HepG2 (cell line): ENCODE results near the gene SMARCA5.

Experiments used
- BCL6 ChIP-seq: IDR thresholded peaks from 2 replicates; pipeline ENCODE4 v1.6.1; 2016; ENCODE audit warnings: missing genetic modification reagents, missing compliant biosample characterization
- HOXA3 ChIP-seq: sonication (generic); formaldehyde crosslinking; IDR thresholded peaks from 2 replicates; pipeline ENCODE4 v1.5.0; 2020; ENCODE audit warnings: missing genetic modification reagents
- KAT7 ChIP-seq: IDR thresholded peaks from 2 replicates; pipeline ENCODE4 v1.6.1; 2018; ENCODE audit warnings: borderline replicate concordance, missing compliant biosample characterization
- KLF12 ChIP-seq: sonication (generic); formaldehyde crosslinking; IDR thresholded peaks from 2 replicates; pipeline ENCODE4 v1.4.0; 2020; ENCODE audit warnings: missing genetic modification reagents, borderline replicate concordance
- KLF9 ChIP-seq: IDR thresholded peaks from 2 replicates; pipeline ENCODE4 v1.6.1; 2016; ENCODE audit warnings: low read depth
- POLR2A ChIP-seq, 2 experiments: IDR thresholded peaks; 2 replicates each; pipeline ENCODE4 v1.6.1; 2011; ENCODE audit warnings: low read depth in 2 of 2, low read length in 2 of 2, mild to moderate bottlenecking in 1 of 2, moderate library complexity in 1 of 2; ENCODE audit not compliant: insufficient read depth in 1 of 2
- POLR2AphosphoS5 ChIP-seq: IDR thresholded peaks from 2 replicates; pipeline ENCODE4 v1.6.1; 2012; ENCODE audit warnings: low read depth, low read length
- TF ChIP-seq, protein P1 (sequence below): sonication (generic); formaldehyde crosslinking; IDR thresholded peaks from 2 replicates; pipeline ENCODE4 v1.4.0; 2020; ENCODE audit warnings: mild to moderate bottlenecking, missing genetic modification reagents, borderline replicate concordance
- TF ChIP-seq, protein P2 (sequence below): sonication (generic); formaldehyde crosslinking; IDR thresholded peaks from 2 replicates; pipeline ENCODE4 v1.4.0; 2020; ENCODE audit warnings: missing genetic modification reagents
- TF ChIP-seq, protein P3 (sequence below), 2 experiments: sonication (generic) in 1 of 2; formaldehyde crosslinking in 1 of 2; IDR thresholded peaks; 2 replicates each; pipeline versions ENCODE4 v1.6.1 to v1.9.0; 2014 to 2022; ENCODE audit warnings: antibody characterized with exemption in 1 of 2, borderline replicate concordance in 1 of 2, inconsistent platforms in 1 of 2, low read depth in 1 of 2, missing genetic modification reagents in 1 of 2
- TF ChIP-seq, protein P4 (sequence below): sonication (generic); formaldehyde crosslinking; IDR thresholded peaks from 2 replicates; pipeline ENCODE4 v1.4.0; 2020; ENCODE audit warnings: missing genetic modification reagents
- TF ChIP-seq, protein P5 (sequence below): IDR thresholded peaks from 2 replicates; pipeline ENCODE4 v1.6.1; 2016; ENCODE audit warnings: control low read depth

DNA sequence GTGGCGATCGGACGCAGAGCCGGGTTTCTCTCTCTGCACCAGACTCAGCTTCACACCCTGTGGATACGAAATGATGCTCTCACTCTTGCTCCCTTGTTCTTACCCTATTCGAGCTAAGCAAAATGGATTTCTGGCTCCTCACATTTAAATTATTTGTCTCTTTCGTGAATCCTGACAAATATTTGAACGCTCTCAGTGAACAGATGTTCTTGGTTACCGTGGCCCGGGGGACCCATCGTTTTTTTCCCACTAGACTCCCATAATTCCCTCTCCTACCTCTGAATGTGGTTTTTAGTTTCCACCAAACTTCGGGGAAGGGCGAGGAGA lies 630 bp downstream of the SMARCA5 start:
- TF ChIP-seq, protein P1, sequence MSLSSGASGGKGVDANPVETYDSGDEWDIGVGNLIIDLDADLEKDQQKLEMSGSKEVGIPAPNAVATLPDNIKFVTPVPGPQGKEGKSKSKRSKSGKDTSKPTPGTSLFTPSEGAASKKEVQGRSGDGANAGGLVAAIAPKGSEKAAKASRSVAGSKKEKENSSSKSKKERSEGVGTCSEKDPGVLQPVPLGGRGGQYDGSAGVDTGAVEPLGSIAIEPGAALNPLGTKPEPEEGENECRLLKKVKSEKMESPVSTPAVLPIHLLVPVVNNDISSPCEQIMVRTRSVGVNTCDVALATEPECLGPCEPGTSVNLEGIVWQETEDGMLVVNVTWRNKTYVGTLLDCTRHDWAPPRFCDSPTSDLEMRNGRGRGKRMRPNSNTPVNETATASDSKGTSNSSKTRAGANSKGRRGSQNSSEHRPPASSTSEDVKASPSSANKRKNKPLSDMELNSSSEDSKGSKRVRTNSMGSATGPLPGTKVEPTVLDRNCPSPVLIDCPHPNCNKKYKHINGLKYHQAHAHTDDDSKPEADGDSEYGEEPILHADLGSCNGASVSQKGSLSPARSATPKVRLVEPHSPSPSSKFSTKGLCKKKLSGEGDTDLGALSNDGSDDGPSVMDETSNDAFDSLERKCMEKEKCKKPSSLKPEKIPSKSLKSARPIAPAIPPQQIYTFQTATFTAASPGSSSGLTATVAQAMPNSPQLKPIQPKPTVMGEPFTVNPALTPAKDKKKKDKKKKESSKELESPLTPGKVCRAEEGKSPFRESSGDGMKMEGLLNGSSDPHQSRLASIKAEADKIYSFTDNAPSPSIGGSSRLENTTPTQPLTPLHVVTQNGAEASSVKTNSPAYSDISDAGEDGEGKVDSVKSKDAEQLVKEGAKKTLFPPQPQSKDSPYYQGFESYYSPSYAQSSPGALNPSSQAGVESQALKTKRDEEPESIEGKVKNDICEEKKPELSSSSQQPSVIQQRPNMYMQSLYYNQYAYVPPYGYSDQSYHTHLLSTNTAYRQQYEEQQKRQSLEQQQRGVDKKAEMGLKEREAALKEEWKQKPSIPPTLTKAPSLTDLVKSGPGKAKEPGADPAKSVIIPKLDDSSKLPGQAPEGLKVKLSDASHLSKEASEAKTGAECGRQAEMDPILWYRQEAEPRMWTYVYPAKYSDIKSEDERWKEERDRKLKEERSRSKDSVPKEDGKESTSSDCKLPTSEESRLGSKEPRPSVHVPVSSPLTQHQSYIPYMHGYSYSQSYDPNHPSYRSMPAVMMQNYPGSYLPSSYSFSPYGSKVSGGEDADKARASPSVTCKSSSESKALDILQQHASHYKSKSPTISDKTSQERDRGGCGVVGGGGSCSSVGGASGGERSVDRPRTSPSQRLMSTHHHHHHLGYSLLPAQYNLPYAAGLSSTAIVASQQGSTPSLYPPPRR (CRISPR knock-in tag): no peak
- TF ChIP-seq, protein P2, sequence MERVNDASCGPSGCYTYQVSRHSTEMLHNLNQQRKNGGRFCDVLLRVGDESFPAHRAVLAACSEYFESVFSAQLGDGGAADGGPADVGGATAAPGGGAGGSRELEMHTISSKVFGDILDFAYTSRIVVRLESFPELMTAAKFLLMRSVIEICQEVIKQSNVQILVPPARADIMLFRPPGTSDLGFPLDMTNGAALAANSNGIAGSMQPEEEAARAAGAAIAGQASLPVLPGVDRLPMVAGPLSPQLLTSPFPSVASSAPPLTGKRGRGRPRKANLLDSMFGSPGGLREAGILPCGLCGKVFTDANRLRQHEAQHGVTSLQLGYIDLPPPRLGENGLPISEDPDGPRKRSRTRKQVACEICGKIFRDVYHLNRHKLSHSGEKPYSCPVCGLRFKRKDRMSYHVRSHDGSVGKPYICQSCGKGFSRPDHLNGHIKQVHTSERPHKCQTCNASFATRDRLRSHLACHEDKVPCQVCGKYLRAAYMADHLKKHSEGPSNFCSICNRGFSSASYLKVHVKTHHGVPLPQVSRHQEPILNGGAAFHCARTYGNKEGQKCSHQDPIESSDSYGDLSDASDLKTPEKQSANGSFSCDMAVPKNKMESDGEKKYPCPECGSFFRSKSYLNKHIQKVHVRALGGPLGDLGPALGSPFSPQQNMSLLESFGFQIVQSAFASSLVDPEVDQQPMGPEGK (CRISPR knock-in tag): no peak
- TF ChIP-seq, protein P3, sequence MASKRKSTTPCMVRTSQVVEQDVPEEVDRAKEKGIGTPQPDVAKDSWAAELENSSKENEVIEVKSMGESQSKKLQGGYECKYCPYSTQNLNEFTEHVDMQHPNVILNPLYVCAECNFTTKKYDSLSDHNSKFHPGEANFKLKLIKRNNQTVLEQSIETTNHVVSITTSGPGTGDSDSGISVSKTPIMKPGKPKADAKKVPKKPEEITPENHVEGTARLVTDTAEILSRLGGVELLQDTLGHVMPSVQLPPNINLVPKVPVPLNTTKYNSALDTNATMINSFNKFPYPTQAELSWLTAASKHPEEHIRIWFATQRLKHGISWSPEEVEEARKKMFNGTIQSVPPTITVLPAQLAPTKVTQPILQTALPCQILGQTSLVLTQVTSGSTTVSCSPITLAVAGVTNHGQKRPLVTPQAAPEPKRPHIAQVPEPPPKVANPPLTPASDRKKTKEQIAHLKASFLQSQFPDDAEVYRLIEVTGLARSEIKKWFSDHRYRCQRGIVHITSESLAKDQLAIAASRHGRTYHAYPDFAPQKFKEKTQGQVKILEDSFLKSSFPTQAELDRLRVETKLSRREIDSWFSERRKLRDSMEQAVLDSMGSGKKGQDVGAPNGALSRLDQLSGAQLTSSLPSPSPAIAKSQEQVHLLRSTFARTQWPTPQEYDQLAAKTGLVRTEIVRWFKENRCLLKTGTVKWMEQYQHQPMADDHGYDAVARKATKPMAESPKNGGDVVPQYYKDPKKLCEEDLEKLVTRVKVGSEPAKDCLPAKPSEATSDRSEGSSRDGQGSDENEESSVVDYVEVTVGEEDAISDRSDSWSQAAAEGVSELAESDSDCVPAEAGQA (IDR thresholded peaks at IDR 0.05; ENCODE audit: low read depth): no peak
- TF ChIP-seq, protein P3 (CRISPR knock-in tag; IDR thresholded peaks at IDR 0.05; ENCODE audit: borderline replicate concordance): no peak
- no peak for TF ChIP-seq POLR2AphosphoS5
- TF ChIP-seq, protein P4, sequence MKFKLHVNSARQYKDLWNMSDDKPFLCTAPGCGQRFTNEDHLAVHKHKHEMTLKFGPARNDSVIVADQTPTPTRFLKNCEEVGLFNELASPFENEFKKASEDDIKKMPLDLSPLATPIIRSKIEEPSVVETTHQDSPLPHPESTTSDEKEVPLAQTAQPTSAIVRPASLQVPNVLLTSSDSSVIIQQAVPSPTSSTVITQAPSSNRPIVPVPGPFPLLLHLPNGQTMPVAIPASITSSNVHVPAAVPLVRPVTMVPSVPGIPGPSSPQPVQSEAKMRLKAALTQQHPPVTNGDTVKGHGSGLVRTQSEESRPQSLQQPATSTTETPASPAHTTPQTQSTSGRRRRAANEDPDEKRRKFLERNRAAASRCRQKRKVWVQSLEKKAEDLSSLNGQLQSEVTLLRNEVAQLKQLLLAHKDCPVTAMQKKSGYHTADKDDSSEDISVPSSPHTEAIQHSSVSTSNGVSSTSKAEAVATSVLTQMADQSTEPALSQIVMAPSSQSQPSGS (CRISPR knock-in tag): no peak
- no peak for TF ChIP-seq BCL6 (CRISPR knock-in tag)
- TF ChIP-seq KLF9 (CRISPR knock-in tag): no peak
- TF ChIP-seq POLR2A (IDR thresholded peaks at IDR 0.05; ENCODE audit: insufficient read depth in 1 of 2, low read depth in 2 of 2, low read length in 2 of 2): no peak
- TF ChIP-seq KAT7: no peak
- no peak for TF ChIP-seq KLF12 (CRISPR knock-in tag)
- no peak for TF ChIP-seq HOXA3 (CRISPR knock-in tag)
- TF ChIP-seq, protein P5, sequence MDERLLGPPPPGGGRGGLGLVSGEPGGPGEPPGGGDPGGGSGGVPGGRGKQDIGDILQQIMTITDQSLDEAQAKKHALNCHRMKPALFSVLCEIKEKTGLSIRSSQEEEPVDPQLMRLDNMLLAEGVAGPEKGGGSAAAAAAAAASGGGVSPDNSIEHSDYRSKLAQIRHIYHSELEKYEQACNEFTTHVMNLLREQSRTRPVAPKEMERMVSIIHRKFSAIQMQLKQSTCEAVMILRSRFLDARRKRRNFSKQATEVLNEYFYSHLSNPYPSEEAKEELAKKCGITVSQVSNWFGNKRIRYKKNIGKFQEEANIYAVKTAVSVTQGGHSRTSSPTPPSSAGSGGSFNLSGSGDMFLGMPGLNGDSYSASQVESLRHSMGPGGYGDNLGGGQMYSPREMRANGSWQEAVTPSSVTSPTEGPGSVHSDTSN: no peak
